Measurements from ENCODE around the gene KPNA3. TPM values are rescaled to one million over a fixed set of nuclear protein-coding genes. Genes with fewer than 3 reads are reported as not detected.
"Not testable (repeated sequence)": the region's sequence is repeated elsewhere in the genome, so short reads cannot be mapped to it uniquely, and the experiment has no call there.

The KPNA3 gene
- total RNA-seq, 1 donor from 2014 or later = 56.3 TPM

DNA sequence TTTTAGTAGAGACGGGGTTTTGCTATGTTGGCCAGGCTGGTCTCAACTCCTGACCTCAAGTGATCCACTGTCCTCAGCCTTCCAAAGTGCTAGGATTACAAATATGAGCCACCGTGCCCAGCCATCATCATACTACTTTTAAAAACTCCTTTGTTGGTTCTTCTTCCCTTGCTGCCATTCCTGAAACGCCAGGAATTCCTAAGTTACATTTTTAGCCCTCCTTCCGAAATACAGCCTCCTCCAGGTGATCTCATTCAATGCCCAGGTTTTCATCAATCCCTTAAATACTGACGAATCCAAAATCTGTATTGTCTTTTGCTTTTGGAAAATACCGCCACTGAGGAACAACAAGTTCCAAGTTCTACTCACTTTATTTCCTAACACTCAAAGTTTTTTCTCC lies 75.9 kb downstream of the KPNA3 start:
- TF ChIP-seq, protein P1, sequence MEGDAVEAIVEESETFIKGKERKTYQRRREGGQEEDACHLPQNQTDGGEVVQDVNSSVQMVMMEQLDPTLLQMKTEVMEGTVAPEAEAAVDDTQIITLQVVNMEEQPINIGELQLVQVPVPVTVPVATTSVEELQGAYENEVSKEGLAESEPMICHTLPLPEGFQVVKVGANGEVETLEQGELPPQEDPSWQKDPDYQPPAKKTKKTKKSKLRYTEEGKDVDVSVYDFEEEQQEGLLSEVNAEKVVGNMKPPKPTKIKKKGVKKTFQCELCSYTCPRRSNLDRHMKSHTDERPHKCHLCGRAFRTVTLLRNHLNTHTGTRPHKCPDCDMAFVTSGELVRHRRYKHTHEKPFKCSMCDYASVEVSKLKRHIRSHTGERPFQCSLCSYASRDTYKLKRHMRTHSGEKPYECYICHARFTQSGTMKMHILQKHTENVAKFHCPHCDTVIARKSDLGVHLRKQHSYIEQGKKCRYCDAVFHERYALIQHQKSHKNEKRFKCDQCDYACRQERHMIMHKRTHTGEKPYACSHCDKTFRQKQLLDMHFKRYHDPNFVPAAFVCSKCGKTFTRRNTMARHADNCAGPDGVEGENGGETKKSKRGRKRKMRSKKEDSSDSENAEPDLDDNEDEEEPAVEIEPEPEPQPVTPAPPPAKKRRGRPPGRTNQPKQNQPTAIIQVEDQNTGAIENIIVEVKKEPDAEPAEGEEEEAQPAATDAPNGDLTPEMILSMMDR (IDR thresholded peaks at IDR 0.05; ENCODE audit: unreplicated experiment) = no peak
- peaks cover 12% of the 10 kb centered on the region for H3K4me1 Mint-ChIP-seq (ENCODE audit: low read depth)
- no peak overlapping the region for H3K4me3 Mint-ChIP-seq (ENCODE audit: low read depth)
- DNase-seq (ENCODE audit: low spot score, unreplicated experiment) = no peak
- no peaks in the 10 kb centered on the region for H3K27me3 Mint-ChIP-seq
- peaks cover 40% of the 10 kb centered on the region for H3K36me3 Mint-ChIP-seq (ENCODE audit: insufficient read depth)
- peaks cover 12% of the 10 kb centered on the region for H3K9me3 Mint-ChIP-seq (ENCODE audit: low read depth)
- no peak overlapping the region for H3K27ac Mint-ChIP-seq

DNA sequence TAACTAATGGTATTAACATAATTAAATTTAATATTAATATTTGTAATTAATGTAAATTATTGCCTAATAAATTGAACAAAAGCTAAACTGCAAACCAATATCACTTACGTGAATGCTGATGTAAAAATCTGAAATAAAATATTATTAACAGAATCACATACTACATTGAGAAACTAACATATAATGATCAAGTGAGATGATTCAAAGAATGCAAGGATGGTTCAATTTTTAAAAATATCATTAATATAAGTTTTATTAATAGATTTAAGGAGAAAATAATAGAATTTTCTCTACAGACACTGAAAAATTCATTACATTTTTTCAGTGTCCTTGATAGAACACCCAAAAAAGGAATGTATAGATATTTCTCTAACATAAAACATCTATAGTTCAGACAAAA lies 77.7 kb downstream of the KPNA3 start:
- no peak overlapping the region for H3K4me3 Mint-ChIP-seq (ENCODE audit: low read depth)
- H3K9me3 Mint-ChIP-seq (ENCODE audit: low read depth) = peaks cover 12% of the 10 kb centered on the region
- DNase-seq (ENCODE audit: low spot score, unreplicated experiment) = no peak
- TF ChIP-seq, protein P1 (IDR thresholded peaks at IDR 0.05; ENCODE audit: unreplicated experiment) = no peak
- peaks cover 26% of the 10 kb centered on the region for H3K4me1 Mint-ChIP-seq (ENCODE audit: low read depth)
- H3K27me3 Mint-ChIP-seq = no peaks in the 10 kb centered on the region
- H3K27ac Mint-ChIP-seq = no peak overlapping the region
- peaks cover 38% of the 10 kb centered on the region for H3K36me3 Mint-ChIP-seq (ENCODE audit: insufficient read depth)

DNA sequence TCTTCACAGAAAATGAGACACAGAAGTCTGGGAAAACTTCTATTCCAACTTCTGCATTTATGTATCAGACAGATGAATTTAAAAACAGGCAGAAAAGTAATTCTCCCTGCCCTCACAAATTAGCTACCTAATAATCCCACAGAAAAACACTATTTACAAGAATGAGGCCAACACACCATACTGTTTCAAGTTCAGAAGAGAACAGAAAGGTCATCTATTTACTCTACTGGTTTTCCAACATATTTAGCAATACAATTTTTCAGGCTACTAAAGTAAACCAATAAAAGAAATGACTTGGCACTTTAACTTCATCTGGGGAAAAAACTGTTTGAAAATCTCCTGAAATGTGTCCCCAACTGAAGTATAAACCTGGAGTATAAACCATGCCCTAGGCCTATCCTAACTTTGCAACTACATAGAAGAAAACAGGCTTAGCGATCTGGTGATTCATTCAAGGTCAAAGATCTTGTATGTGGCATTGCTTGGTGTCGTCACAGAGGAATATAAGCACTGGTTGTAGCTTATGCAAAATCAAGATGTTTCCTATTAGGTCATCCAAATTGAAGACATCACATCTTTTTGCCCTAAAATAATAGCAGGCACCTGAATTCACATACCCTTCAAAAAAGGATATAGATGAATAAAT lies 81.1 kb downstream of the KPNA3 start:
- TF ChIP-seq, protein P1 (IDR thresholded peaks at IDR 0.05; ENCODE audit: unreplicated experiment) = no peak
- H3K27ac Mint-ChIP-seq = peak overlapping the region; percentile 92
- no peak for DNase-seq (ENCODE audit: low spot score, unreplicated experiment)
- no peak overlapping the region for H3K4me3 Mint-ChIP-seq (ENCODE audit: low read depth)
- H3K27me3 Mint-ChIP-seq = no peaks in the 10 kb centered on the region
- peaks cover 29% of the 10 kb centered on the region for H3K4me1 Mint-ChIP-seq (ENCODE audit: low read depth)
- peaks cover 6% of the 10 kb centered on the region for H3K9me3 Mint-ChIP-seq (ENCODE audit: low read depth)
- peaks cover 34% of the 10 kb centered on the region for H3K36me3 Mint-ChIP-seq (ENCODE audit: insufficient read depth)

DNA sequence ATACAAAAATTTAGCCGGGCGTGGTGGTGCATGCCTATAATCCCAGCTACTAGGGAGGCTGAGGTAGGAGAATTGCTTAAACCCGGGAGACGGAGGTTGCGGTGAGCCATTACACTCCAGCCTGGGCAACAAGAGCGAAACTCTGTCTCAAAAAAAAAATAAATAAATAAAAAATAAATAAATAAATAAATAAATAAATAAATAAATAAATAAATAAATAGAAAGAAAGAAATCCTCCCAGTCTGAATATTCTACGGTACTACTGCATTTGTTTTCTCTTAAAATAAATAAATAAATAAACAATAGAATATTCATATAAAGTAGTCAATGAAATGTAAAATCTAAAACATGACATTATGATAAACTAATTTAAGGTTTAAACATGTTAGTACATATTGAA lies 88.2 kb downstream of the KPNA3 start:
- not testable (repeated sequence) for H3K27ac Mint-ChIP-seq

DNA sequence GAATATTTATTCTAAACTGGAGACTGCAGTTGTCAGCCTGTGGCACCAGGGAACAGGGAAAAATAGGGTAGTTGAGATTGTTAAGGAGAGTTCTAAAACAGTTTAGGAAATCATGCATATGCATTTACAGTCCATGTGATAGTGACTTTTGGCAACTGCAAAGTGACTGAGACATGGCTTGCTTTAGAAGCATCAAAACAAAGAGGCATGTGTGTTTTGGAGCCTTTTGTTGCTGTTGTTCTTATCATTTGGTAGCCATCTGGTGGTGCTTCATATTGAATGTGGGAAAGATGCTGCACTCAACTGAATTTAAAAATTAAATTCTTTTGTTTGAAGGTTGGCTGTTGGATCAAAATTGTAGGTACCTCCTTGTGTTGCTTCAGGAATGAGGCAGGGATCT lies 91.0 kb downstream of the KPNA3 start:
- no peaks in the 10 kb centered on the region for H3K27me3 Mint-ChIP-seq

More for the DNA sequence above, 88.2 kb downstream of the KPNA3 start:
- H3K27me3 Mint-ChIP-seq; H3K9me3 Mint-ChIP-seq (ENCODE audit: low read depth); H3K4me3 Mint-ChIP-seq (ENCODE audit: low read depth); H3K4me1 Mint-ChIP-seq (ENCODE audit: low read depth); DNase-seq (ENCODE audit: low spot score, unreplicated experiment): not testable (repeated sequence)
- H3K36me3 Mint-ChIP-seq (ENCODE audit: insufficient read depth) = peaks cover 35% of the 10 kb centered on the region

More for the DNA sequence above, 91.0 kb downstream of the KPNA3 start:
- no peak for DNase-seq (ENCODE audit: low spot score, unreplicated experiment)
- H3K27ac Mint-ChIP-seq = no peak overlapping the region
- H3K4me1 Mint-ChIP-seq (ENCODE audit: low read depth) = no peaks in the 10 kb centered on the region
- TF ChIP-seq, protein P1 (IDR thresholded peaks at IDR 0.05; ENCODE audit: unreplicated experiment) = no peak
- H3K4me3 Mint-ChIP-seq (ENCODE audit: low read depth) = no peak overlapping the region
- peaks cover 33% of the 10 kb centered on the region for H3K36me3 Mint-ChIP-seq (ENCODE audit: insufficient read depth)
- H3K9me3 Mint-ChIP-seq (ENCODE audit: low read depth) = no peaks in the 10 kb centered on the region

Data from progenitor cell of endocrine pancreas (in vitro differentiated cells).